HEK293T (cell line): ENCODE data around the gene B9D2.

Experiments used
- ARNT ChIP-seq: fragments of 450-650 bp; IDR thresholded peaks from 2 replicates; pipeline ENCODE4 v1.6.1; 2017; ENCODE audit warnings: mild to moderate bottlenecking
- BHLHE40 ChIP-seq: fragments of 450-650 bp; IDR thresholded peaks from 2 replicates; pipeline ENCODE4 v1.6.1; 2016; ENCODE audit warnings: mild to moderate bottlenecking, moderate library complexity, borderline replicate concordance
- CTBP1 ChIP-seq: fragments of 450-650 bp; IDR thresholded peaks from 2 replicates; pipeline ENCODE4 v1.6.1; 2016; ENCODE audit warnings: borderline replicate concordance
- FOXM1 ChIP-seq: fragments of 450-650 bp; IDR thresholded peaks from 2 replicates; pipeline ENCODE4 v1.6.1; 2017; ENCODE audit warnings: mild to moderate bottlenecking, borderline replicate concordance
- HDGF ChIP-seq: fragments of 450-650 bp; IDR thresholded peaks from 2 replicates; pipeline ENCODE4 v1.6.1; 2017; ENCODE audit warnings: antibody characterized with exemption, borderline replicate concordance
- NFRKB ChIP-seq: fragments of 450-650 bp; IDR thresholded peaks from 2 replicates; pipeline ENCODE4 v1.6.1; 2016; ENCODE audit warnings: mild to moderate bottlenecking, moderate library complexity
- SP1 ChIP-seq: fragments of 450-650 bp; IDR thresholded peaks from 2 replicates; pipeline ENCODE4 v1.6.1; 2017
- ZNF384 ChIP-seq: fragments of 450-650 bp; IDR thresholded peaks from 2 replicates; pipeline ENCODE4 v1.6.1; 2016

- TF ChIP-seq SP1 (no peak), FOXM1 (no peak), BHLHE40 (no peak), HDGF (no peak), ZNF384 (no peak), NFRKB (no peak), ARNT (no peak), CTBP1 (no peak)
Observed at GRCh38 chr19:41352279-41352608, 11.7 kb downstream of the B9D2 start.
